HG02763 (cell line): ENCODE results near the gene IRAK1.
A peak's percentile ranks its signal among the peaks of the same experiment; 100 is the strongest.
"Not testable (repeated sequence)": the region's sequence is repeated elsewhere in the genome, so short reads cannot be mapped to it uniquely, and the experiment has no call there.

Source experiments
- ATAC-seq: cut with Tn5 transposase; IDR thresholded peaks from one replicate; pipeline ENCODE4 v1.9.1; 2021; ENCODE audit warnings: mild to moderate bottlenecking, moderate library complexity; ENCODE audit not compliant: unreplicated experiment

IRAK1 gene

DNA sequence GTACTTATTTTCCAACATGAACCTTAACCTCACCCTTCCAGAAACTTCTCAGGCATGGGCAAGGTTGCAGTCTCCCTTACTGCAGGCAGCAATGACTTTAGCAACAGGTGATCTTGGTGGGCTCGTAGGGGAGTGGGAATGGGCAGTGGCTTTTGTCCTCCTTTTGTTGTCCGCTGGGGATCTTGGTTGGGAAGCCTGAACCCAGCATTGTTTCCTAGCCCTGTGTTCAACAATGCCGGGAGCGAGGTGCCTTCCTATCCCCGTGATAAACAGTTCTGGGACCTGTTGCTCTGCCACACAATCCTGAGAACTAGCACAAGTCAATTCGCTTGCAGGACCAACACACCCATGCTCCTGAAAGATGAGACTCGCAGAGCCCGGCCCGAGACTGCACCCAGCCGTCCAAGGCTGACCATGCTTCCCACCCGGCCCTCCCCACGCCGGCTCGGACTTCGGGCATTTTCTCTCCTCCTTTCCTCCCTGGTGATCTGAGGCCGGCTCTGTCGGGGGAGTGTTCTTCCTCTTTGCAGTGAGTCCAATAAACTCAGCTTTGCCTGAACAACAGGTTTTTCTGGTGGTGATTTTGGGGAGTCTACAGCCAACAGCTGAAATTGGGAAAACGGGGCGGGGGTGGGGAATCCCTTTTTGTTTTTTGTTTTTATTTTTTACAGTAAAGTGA is 20.2 kb downstream of the IRAK1 start:
- no peak for ATAC-seq

DNA sequence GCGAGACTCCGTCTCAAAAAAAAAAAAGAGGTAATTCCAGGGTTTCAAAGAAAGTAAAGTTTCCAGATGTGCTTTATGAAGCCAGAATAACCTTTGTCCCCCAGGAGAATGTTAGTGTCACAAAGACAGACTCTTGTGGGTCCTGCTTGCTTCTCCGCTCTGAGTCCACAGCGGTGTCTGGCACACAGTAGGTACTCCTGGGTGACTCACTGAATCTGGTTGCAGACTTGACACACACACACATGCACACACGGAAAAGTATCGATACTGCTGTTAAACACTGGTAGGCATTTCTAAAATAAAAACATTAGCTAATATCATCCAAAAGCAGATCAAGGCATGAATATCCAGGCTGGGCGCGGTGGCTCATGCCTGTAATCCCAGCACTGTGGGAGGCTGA is 24.2 kb downstream of the IRAK1 start:
- no peak for ATAC-seq

DNA sequence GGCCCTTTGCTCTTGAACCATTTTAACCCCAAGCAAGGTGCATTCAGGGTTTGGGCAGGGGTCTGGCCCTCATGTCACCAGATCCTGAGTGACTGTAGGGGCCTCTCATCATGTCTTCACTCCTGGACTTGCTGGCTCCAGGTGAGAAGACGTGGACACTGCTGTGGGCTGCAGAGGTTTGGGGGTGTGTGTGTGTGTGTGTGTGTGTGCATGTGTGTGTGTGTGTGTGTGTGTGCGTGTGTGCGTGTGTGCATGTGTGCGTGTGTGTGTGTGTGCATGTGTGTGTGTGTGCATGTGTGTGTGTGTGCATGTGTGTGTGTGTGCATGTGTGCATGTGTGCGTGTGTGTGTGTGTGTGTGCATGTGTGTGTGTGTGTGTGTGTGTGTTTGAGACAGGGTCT is 25.3 kb downstream of the IRAK1 start:
- ATAC-seq, result not testable (repeated sequence)

DNA sequence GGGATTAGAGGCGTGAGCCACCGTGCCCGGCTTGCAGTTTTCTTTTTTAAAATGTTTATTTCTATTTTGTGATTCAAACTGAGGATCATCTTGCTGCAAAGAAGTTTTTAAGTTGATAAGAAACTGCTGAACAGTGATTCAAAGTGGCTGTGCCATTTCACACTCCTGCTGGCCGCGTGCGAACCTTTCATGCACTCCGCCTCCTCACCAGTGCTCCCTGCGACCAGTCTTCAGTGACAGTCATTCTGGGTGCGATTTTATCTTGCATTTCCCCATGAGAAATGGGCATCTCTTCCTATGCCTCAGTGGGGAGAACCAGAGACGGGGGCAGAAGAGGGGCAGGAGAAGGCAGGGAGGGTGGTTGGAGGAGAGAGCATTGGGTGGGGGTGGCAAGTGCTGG is 25.7 kb downstream of the IRAK1 start:
- ATAC-seq, result no peak

DNA sequence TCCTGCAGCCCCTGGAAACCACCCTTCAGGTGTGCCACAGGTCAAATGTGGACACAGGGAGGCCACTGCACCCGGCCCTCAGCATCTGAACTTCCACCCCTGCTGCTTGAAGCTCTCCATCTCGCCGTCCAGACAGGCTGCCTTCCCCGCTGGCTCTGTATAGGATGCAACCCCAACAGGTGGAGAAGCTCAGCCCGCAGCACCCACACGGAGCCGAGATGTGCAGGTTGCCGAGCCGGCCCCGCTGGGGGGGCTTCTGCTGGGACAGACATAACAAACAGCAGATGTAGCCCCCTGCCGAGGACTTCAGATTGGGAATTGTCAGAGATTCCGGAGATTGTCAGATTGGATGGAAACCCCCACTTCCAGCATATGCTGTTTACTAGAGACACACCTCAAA is 26.6 kb downstream of the IRAK1 start:
- ATAC-seq, result no peak

DNA sequence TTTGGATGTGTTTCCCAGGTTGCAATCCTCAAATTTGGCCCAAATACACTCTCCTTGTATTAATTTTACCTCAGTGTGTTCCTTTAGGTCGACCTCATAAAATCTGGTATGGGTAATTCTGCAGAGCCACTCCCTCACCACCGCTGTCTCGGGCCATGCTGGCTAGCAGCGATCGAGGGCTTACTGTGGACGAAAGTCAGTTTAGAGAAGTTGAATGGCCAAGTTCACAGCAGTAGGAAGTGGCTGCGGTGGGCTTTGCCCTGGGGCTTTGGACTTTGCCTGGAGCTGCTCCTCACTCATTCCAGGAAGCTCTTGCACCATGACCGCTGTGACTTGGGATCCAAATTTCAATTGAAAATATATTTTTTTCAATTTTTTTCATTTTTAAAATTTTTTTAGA is 27.5 kb downstream of the IRAK1 start:
- ATAC-seq, result no peak

DNA sequence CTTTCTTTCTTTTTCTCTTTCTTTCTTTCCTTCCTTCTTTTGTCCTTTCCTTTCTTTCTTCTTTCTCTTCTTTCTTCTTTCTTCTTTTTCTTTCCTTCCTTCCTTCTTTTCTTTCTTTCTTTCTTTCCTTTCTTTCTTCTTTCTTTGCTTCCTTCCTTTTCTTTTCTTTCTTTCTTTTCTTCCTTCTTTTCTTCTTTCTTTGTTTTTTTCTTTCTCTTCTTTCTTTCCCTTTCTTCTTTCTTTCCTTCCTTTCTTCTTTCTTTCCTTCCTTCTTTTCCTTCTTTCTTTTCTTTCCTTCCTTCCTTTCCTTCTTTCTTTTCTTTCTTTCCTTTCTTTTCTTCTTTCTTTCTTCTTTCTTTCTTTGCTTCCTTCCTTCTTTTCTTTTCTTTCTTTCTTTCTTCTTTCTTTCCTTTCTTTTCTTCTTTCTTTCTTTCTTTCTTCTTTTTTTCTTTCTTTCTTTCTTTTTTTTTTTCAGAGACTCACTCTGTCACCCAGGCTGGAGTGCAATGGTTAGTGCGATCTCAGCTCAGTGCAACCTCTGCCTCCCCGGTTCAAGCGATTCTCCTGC is 28.6 kb downstream of the IRAK1 start:
- no peak for ATAC-seq

DNA sequence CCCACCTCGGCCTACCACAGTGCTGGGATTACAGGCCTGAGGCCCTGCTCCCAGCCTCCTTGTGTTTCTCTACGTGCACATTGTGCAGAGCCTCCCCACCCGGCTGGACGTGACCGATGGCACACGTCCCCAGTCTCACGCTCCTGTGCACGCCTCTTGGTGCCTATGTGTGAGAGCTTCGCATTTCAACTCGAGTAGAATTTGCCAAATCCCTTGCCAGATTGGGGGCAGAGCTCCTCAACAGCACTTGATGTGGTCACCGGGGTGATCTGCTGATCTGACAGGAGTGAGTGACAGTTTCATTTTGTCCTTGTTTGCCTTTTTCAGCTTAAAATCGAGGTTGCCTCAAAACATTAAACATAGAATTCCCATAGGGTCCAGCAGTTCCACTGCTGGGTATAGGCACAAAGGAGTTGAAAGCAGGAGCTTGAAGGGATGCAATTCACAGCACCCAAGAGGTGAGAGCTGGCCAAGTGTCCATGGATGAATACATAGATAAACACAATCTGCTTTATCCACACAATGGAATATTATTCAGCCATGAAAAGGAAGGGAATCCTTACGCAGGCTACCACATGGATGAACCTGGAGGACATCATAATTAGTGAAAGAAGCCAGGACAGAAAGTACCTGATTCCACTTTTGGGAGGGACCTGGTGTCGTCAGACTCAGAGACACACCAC is 29.6 kb downstream of the IRAK1 start:
- ATAC-seq, result no peak

DNA sequence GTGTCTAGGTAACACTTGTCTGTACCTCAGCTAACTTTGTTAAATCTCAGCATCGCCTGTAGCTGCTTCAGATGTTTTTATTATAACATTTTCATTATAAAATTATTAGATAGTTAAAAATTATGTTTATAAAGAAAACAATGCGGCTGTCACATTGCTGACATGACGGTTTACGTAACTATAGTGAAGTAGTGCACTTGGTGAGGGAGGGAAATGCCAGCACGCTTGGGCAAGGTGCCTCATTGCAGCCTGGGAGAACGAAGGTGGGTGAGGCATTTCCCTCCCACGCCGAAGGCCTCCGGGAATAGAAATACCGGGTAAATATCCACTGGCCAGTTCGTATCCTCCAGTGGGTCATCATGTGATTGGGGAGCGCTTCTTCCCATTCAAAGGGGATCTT is 31.2 kb downstream of the IRAK1 start:
- ATAC-seq, result no peak

DNA sequence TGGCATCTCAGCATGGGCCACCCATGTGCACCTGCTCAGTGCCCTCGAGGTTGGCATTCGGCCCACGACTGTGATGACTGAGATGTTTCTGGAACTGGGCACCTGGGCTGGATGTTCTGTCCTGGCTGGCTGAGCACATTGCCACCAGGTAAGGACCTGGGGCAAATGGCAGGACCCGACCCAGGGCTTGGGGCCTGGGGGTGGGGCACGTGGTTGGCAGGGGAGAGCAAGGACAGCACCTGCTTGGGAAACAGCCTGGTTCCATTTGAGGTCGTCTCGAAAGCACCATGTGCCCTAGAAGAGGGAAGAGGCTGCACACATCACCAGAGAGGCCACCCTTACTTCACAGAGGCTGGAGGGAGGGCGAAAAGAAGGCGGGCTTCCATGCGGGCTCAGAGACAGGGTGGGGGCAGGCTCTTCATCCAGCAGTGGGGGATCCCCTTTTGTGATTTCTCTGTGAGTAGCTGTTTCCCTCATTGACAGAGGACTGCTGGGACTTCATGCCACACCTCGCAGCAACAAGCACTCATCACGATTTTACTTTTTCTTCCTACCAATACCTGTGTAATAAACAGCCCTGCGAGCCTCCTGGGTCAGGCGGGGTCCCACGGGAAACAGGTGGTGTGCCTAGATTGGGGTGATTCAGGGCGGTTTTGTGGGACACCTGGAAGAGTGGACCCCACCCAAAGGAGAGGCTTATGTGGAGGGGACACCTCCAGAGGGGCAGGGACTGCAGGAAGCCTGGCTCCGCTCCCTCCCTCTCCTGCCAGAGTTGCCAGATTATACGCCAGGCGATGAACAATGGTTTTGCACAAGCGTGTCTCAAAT is 35.1 kb downstream of the IRAK1 start:
- ATAC-seq, result no peak

DNA sequence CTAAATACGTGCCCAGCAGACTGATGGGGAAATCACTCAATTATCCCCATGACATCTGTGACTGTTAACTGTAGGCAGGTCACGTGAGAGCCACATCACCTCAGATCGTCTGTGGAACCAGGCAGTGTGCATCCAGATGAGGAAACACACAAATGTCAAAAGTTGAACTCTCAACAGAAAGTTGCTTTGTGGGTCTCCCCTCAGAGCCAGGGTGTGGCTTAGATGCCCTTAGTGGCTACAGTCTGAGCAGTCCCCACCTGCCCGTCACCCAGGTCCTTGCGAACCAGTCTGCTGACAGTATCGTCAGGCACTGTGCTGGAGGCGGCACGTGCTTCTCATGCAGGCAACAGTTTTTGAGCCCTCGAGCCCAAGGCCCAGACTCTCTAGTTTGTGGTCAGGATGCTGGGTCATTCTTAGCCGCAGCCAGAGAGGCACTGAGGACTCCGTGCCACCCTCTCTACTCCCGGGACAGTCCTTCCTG is 36.3 kb downstream of the IRAK1 start:
- no peak for ATAC-seq

DNA sequence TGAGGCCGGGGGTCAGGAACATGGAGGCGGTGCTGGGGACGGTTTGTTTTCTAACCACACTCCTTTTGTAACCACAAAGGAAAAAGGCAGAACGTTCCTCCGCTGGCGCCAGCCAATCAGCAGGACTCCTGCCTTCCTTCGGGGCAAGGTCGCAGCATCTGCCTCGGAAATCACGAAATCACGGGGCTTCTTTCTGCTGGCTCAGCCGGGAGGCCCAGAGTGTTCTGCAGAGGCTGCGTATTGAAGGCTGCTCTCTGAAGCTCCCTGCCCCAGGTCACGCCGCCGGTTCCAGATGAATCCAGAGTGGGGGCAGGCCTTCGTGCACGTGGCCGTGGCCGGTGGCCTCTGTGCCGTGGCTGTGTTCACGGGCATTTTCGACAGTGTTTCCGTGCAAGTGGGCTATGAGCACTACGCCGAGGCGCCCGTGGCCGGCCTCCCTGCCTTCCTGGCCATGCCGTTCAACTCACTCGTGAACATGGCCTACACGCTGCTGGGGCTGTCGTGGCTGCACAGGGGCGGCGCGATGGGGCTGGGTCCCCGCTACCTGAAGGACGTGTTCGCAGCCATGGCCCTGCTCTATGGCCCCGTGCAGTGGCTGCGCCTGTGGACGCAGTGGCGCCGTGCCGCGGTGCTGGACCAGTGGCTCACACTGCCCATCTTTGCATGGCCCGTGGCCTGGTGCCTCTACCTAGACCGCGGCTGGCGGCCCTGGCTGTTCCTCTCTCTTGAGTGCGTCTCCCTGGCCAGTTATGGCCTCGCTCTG is 37.8 kb downstream of the IRAK1 start:
- no peak for ATAC-seq

DNA sequence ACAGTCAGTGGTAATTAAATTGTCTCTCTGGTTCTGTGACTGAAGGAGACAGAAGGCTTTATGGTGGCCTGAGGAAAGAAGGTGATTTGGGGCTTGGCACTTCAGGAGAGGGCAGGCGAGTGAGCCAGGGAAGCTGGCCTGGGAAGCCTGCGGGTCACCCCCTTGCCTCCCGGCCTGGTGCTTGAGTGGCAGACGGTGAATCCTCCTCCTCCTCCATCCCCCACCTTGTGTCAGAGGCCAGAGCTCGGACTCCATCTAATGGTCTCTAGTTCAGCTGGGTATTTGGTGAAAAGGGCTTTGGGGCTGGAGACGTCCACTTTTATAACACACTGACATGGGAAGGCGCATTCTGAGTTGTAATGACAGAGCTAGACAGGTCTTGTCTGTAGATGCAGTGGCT is 38.5 kb downstream of the IRAK1 start:
- ATAC-seq, result no peak

DNA sequence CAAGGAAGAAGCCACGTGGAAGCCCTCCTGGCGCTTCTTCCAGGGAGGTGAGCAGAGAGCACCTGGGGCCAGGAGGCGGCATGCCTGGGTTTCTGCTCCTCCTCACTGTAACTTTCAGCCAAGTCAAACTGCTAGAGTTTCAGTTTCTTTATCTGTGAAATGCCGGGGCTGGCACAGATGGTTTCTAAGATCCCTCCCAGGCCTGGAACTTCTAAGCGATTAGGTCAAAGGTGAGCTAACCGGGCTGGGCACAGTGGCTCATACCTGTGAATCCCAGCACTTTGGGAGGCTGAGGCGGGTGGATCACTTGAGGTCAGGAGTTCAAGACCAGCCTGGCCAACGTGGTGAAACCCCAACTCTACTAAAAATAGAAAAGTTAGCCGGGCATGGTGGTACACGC is 39.3 kb downstream of the IRAK1 start:
- ATAC-seq, result not testable (repeated sequence)

DNA sequence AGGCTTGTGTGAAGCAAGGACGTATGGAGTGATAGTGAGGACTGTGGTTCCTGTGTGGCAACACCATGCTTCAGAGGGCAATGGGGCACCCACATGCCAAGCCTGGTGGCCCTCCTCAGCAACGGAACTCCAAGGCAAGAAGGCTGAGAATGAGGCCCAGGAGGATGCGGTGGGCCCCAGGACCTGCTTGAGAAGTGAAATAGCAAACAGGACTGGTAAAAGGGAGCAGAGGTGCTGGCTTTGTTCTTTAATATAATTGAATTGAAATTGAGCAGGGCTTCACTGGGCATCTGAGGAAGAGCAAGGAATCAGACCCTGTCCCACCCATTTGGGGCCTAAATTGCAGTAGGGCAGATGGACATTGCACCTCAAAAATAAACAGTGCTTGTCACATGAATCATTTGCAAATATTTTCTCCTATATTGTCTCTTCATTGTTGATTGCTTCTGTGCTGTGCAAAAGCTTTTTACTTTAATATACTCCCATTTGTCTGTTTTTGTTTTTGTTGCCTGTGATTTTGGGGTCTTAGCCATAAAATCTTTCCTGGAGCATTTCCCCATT is 44.9 kb downstream of the IRAK1 start:
- ATAC-seq, result no peak

DNA sequence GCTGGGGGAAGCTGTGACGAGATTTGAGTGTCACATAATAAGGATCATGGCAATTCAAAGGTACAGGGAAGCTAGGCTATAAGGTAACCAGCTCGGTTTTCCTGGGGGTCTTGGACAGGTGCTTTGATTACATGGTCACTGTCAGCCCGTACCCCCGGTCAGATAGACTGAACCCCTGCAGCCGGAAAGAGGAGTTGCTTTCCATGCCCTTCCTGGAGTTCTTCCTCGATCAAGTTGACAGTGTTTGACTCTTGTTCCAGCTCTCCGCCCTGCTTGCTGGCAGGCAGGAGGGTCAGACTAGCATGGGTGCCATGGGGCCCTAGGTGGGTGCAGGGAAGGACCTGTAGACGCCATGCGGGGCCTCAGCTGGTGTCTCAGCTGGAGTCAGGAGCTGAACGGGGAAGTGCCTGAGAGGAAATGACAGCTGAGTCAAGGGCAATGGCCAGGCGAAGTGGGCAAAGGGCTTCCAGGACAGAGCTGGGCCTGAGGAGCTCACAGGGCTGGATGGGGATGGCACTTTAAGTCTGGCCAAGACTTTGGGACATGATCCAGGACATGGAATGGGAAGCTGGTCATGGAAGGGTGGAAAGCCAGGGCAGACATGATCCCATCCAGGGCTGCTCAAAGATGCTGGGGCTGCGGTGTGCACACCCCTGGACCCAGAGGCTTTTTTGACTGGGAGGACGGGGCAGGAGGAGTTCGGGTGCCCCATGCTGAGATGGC is 45.5 kb downstream of the IRAK1 start:
- no peak for ATAC-seq

DNA sequence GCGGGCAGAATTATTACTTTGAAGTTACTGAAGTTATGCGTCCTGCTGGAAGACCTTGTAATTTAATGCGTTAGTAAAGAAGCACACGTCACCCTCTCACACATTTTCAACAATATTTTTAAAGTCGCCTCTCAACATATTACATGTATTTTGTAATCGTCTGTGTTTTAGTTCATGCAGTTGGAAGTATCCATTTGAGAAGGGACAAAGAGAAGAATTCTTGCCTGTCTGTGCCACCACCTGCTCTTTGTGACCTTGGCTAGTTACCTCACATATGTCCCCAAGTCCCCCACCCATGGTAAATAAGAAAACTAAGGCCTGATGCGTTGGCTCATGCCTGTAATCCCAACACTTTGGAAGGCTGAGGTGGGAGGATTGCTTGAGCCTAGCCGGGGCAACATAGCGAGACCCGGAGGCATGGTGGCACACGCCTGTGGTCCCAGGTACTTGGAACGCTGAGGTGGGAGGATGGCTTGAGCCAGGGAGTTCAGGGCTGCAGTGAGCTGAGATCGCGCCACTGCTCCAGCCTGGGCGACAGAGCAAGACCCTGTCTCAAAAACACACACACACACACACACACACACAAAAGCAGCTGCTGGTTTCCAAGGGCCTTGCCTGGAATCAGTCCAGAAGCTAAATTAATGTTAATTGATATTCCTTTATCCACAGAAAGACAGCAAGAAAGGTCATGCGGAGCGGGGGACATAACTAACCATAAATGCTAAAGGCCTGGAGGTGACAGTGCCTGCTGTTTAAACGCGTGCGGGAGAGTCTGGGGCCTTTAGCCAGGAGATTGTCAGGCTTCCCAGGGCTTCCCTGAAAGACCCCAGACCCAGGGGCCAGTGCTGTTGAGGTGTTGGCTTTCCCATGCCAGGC is 46.3 kb downstream of the IRAK1 start:
- ATAC-seq, result no peak

DNA sequence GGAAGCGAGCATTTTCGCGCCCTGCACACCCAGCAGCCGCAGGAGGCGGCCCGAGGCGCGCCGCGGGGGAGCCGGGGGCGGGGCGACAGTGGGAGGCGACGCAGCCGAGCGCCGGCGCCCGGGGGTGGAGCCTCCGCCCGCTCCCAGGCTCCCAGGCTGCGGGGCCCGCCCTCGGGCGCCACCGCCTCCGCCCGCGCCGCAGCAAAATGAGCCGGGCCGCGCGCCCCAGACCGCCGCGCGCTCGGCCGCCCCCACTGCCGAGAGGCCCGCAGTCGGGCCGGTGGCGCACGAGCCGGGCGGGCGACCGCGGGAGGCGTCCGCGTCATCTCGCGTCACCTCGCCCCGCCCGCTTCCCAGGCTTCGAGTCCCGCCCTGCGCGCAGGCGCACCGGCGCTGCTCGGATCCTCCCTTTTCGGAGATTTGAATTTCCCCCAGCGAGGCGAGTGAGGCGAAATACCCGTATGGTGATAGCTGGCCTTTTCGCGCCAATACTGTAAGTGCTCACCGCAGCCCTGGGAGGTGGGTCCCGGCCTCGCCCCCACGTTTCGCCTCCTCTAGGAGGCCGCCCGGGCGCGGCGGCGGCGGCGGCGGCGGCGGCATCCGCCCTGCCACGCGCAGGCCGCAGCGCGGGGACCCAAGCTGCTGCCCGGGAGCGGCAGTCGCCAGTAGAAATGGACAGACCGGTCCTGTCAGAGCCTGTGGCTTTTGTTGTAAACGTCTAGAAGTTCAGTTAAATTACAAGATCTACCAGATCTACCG is 47.2 kb downstream of the IRAK1 start, which contains the start of gene TMEM187:
TMEM187 (plus strand) TSS at position 387 of the 759 bp plus-strand sequence. CDS start 9,309 bp downstream, outside the sequence.
- ATAC-seq, result peak; percentile 51
